CD14-positive monocyte (primary cell): ENCODE results near the gene GGA1. TPM values are rescaled to one million over a fixed set of nuclear protein-coding genes. Genes with fewer than 3 reads are reported as not detected.
A peak's percentile ranks its signal among the peaks of the same experiment; 100 is the strongest.

ENCODE experiments used
- DNase-seq, 3 donors: peaks; one replicate each; pipeline ENCODE4 v3.0.0-alpha.2; 2011 to 2022
- H2AFZ ChIP-seq: 2 replicates; pipeline ENCODE4 v1.6.0; 2012; ENCODE audit warnings: mild to moderate bottlenecking, low read depth, low read length, inconsistent platforms; ENCODE audit not compliant: insufficient read depth, poor library complexity, severe bottlenecking
- H3K27ac ChIP-seq, 2 donors: 1 replicate in 1 of 2; 2 replicates in 1 of 2; pipeline ENCODE4 v1.5.1; 2012 to 2013; ENCODE audit warnings: low read length in 2 of 2, control low read depth in 1 of 2, inconsistent platforms in 1 of 2, low read depth in 1 of 2, mild to moderate bottlenecking in 1 of 2
- H3K27me3 ChIP-seq, 2 donors: one replicate each; pipeline versions ENCODE4 v1.6.0 to v1.6.1; 2011 to 2013; ENCODE audit warnings: low read length in 2 of 2; ENCODE audit not compliant: control insufficient read depth in 2 of 2, insufficient read depth in 2 of 2
- H3K36me3 ChIP-seq, 2 donors: replicated peaks in 1 of 2; 1 replicate in 1 of 2; 2 replicates in 1 of 2; pipeline versions ENCODE4 v1.5.1 to v1.6.1; 2012 to 2013; ENCODE audit warnings: low read length in 2 of 2, control low read depth in 1 of 2, inconsistent platforms in 1 of 2, mild to moderate bottlenecking in 1 of 2; ENCODE audit not compliant: insufficient read depth in 2 of 2, control insufficient read depth in 1 of 2
- H3K4me1 ChIP-seq, 2 donors: 1 replicate in 1 of 2; 2 replicates in 1 of 2; pipeline versions ENCODE4 v1.5.1 to v1.6.1; 2012 to 2013; ENCODE audit warnings: low read length in 2 of 2, control low read depth in 1 of 2, inconsistent platforms in 1 of 2, mild to moderate bottlenecking in 1 of 2, moderate library complexity in 1 of 2; ENCODE audit not compliant: insufficient read depth in 2 of 2, control insufficient read depth in 1 of 2
- H3K4me2 ChIP-seq: replicated peaks from 2 replicates; pipeline ENCODE3; 2012; ENCODE audit warnings: low read length, moderate library complexity, mild to moderate bottlenecking; ENCODE audit not compliant: poor library complexity, severe bottlenecking; ENCODE audit errors: extremely low read depth
- H3K4me3 ChIP-seq, 3 experiments: fragments of 200-600 bp in 1 of 3; sonication (generic) in 1 of 3; replicated peaks in 1 of 3; 1 replicate in 2 of 3; 2 replicates in 1 of 3; pipeline ENCODE4 v1.5.1; 2011 to 2013; ENCODE audit warnings: low read length in 3 of 3, mild to moderate bottlenecking in 3 of 3, control low read depth in 2 of 3, low read depth in 2 of 3, inconsistent platforms in 1 of 3, moderate library complexity in 1 of 3
- H3K79me2 ChIP-seq: 2 replicates; pipeline ENCODE4 v1.6.0; 2012; ENCODE audit warnings: mild to moderate bottlenecking, control low read depth, inconsistent platforms, low read length, moderate library complexity; ENCODE audit not compliant: insufficient read depth
- H3K9ac ChIP-seq: 2 replicates; pipeline ENCODE4 v1.6.0; 2017; ENCODE audit warnings: low read length, mild to moderate bottlenecking; ENCODE audit not compliant: insufficient read depth, poor library complexity, severe bottlenecking
- H3K9me3 ChIP-seq, 2 donors: replicated peaks in 1 of 2; 1 replicate in 1 of 2; 2 replicates in 1 of 2; pipeline versions ENCODE4 v1.5.1 to v1.6.1; 2012 to 2013; ENCODE audit warnings: low read length in 2 of 2, control low read depth in 1 of 2; ENCODE audit not compliant: control insufficient read depth in 1 of 2, insufficient read depth in 1 of 2
- H4K20me1 ChIP-seq: 2 replicates; pipeline ENCODE4 v1.6.0; 2012; ENCODE audit warnings: mild to moderate bottlenecking, low read length, control low read depth, moderate library complexity; ENCODE audit not compliant: insufficient read depth
- H3K27ac Mint-ChIP-seq, 7 donors: one replicate each; pipeline ENCODE4 v1.8.0; 2020; ENCODE audit warnings: mild to moderate bottlenecking in 7 of 7, mixed read lengths in 7 of 7, moderate library complexity in 6 of 7, inconsistent platforms in 2 of 7
- H3K27me3 Mint-ChIP-seq, 3 donors: one replicate each; pipeline ENCODE4 v1.8.0; 2021 to 2022; ENCODE audit warnings: low read depth in 3 of 3, mild to moderate bottlenecking in 3 of 3, mixed read lengths in 3 of 3, moderate library complexity in 3 of 3, inconsistent platforms in 1 of 3
- H3K36me3 Mint-ChIP-seq, 2 donors: one replicate each; pipeline ENCODE4 v1.8.0; 2020; ENCODE audit warnings: mixed read lengths in 2 of 2, inconsistent platforms in 1 of 2, mild to moderate bottlenecking in 1 of 2
- H3K4me1 Mint-ChIP-seq: one replicate; pipeline ENCODE4 v1.8.0; 2020; ENCODE audit warnings: mild to moderate bottlenecking, mixed read lengths
- H3K4me3 Mint-ChIP-seq, 2 donors: one replicate each; pipeline ENCODE4 v1.8.0; 2020; ENCODE audit warnings: mild to moderate bottlenecking in 2 of 2, mixed read lengths in 2 of 2, moderate library complexity in 1 of 2
- H3K9me3 Mint-ChIP-seq, 7 donors: one replicate each; pipeline ENCODE4 v1.8.0; 2020 to 2022; ENCODE audit warnings: mixed read lengths in 7 of 7, mild to moderate bottlenecking in 6 of 7, moderate library complexity in 6 of 7, inconsistent platforms in 2 of 7
- WGBS: methylation state at CpG from one replicate; pipeline ENCODE4 v1.1.5; 2013; ENCODE audit warnings: missing lambda C conversion rate; ENCODE audit not compliant: insufficient coverage; 5-methylcytosine and 5-hydroxymethylcytosine counted together
- intact Hi-C, 2 donors: fragments of 100-400 bp; cut with micrococcal nuclease; formaldehyde crosslinking; loops; one replicate each; pipeline versions ENCODE4 v1.15.0 to v1.15.1; 2023
- polyA plus RNA-seq, 3 donors: library from polyadenylated mRNA; depleted of rRNA in 1 of 3; unstranded in 2 of 3; stranded (reverse) in 1 of 3; fragments of 300-500 nt in 2 of 3; fragments of >200 nt in 1 of 3; fragmentation: Illumina TruSeq in 2 of 3; gene quantifications; 1 replicate in 2 of 3; 2 replicates in 1 of 3; pipeline ENCODE4 v1.2.3, GENCODE V29; 2012 to 2021
- TF ChIP-seq, protein P1 (sequence below): fragments of 200-600 bp; IDR thresholded peaks from one replicate; pipeline ENCODE4 v1.8.0; 2022; ENCODE audit warnings: antibody characterized with exemption, mild to moderate bottlenecking

The GGA1 gene
- polyA plus RNA-seq, 3 donors, result 19.8 to 91.0 (median 24.8) TPM

GRCh38 chr22:37566903-37567798, 41.5 kb upstream of the GGA1 start:
- Mint-ChIP-seq H3K27ac (peak overlapping the region in 6 of 7 donors; percentile 33 to 79 (median 62)), H3K36me3 (peaks cover 56 to 74% of the 10 kb centered on the region in 2 donors), H3K4me1 (peaks cover 60% of the 10 kb centered on the region), H3K4me3 (peak overlapping the region in 1 of 2 donors; percentile 64), H3K27me3 (peaks cover 17 to 29% (median 26%) of the 10 kb centered on the region in 3 donors), H3K9me3 (peaks cover 0 to 5% (median 0%) of the 10 kb centered on the region in 7 donors)
- no peak overlapping the region for H2AFZ ChIP-seq
- peak overlapping the region; percentile 42 for H3K4me2 ChIP-seq
- intact Hi-C loops, result loop anchor here (1.0 to 2.0 kb wide), 4 partner anchors 22 to 29 kb away; no protein-coding TSS in a partner anchor
- 22% methylated on average over 14 of the region's 16 CpGs for WGBS
- no peaks in the 10 kb centered on the region for H3K9me3 ChIP-seq
- peak overlapping the region in 1 of 2 donors; percentile 25 for H3K27ac ChIP-seq
- H3K4me3 ChIP-seq, result peak overlapping the region in 1 of 3 experiments; percentile 37
- H3K36me3 ChIP-seq, result peaks cover 37 to 49% of the 10 kb centered on the region in 2 donors
- H3K79me2 ChIP-seq, result peaks cover 12% of the 10 kb centered on the region
- peaks cover 44 to 83% of the 10 kb centered on the region in 2 donors for H3K4me1 ChIP-seq
- TF ChIP-seq, protein P1, sequence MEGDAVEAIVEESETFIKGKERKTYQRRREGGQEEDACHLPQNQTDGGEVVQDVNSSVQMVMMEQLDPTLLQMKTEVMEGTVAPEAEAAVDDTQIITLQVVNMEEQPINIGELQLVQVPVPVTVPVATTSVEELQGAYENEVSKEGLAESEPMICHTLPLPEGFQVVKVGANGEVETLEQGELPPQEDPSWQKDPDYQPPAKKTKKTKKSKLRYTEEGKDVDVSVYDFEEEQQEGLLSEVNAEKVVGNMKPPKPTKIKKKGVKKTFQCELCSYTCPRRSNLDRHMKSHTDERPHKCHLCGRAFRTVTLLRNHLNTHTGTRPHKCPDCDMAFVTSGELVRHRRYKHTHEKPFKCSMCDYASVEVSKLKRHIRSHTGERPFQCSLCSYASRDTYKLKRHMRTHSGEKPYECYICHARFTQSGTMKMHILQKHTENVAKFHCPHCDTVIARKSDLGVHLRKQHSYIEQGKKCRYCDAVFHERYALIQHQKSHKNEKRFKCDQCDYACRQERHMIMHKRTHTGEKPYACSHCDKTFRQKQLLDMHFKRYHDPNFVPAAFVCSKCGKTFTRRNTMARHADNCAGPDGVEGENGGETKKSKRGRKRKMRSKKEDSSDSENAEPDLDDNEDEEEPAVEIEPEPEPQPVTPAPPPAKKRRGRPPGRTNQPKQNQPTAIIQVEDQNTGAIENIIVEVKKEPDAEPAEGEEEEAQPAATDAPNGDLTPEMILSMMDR, result peak; percentile 98
- peaks cover 0 to 6% of the 10 kb centered on the region in 2 donors for H3K27me3 ChIP-seq
- peaks cover 97% of the 10 kb centered on the region for H4K20me1 ChIP-seq
- peak; percentile 68 to 80 (median 77) for DNase-seq
- peak overlapping the region; percentile 34 for H3K9ac ChIP-seq

DNA sequence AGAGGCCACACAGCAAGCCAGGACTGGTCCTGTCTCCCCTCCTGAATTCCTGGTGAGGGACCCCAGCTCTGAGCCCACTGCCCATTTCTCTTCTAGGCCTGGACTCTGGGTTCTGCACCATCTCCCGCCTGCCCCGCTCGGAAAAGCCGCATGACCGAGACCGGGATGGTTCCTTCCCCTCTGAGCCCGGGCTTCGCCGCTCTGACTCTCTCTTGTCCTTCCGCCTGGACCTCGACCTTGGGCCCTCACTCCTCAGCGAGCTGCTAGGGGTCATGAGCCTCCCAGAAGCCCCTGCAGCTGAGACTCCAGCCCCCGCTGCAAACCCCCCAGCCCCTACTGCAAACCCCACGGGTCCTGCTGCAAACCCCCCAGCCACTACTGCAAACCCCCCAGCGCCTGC, 40.6 kb upstream of the GGA1 start:
- Histone ChIP-seq H3K9me3 (no peaks in the 10 kb centered on the region), H3K9ac (no peak overlapping the region), H3K4me1 (peaks cover 44 to 83% of the 10 kb centered on the region in 2 donors), H2AFZ (no peak overlapping the region), H3K79me2 (peaks cover 13% of the 10 kb centered on the region), H3K4me3 (peak overlapping the region in 1 of 3 experiments; percentile 37), H3K27ac (no peak overlapping the region), H3K27me3 (peaks cover 0 to 6% of the 10 kb centered on the region in 2 donors), H3K4me2 (no peak overlapping the region), H4K20me1 (peaks cover 90% of the 10 kb centered on the region), H3K36me3 (peaks cover 38 to 50% of the 10 kb centered on the region in 2 donors)
- intact Hi-C loops, result no loop called here
- 96% methylated on average over 12 of the region's 15 CpGs for WGBS
- no peak overlapping the region for H3K4me3 Mint-ChIP-seq
- H3K27ac Mint-ChIP-seq, result peak overlapping the region in 2 of 7 donors; percentile 49 to 79
- peaks cover 56% of the 10 kb centered on the region for H3K4me1 Mint-ChIP-seq
- peaks cover 0 to 2% (median 0%) of the 10 kb centered on the region in 7 donors for H3K9me3 Mint-ChIP-seq
- DNase-seq, result no peak
- H3K36me3 Mint-ChIP-seq, result peaks cover 52 to 77% of the 10 kb centered on the region in 2 donors
- TF ChIP-seq, protein P1, result no peak
- peaks cover 9 to 25% (median 23%) of the 10 kb centered on the region in 3 donors for H3K27me3 Mint-ChIP-seq
